Lung (tissue), 12 donors: ENCODE results near the gene PDE9A. TPM values are rescaled to one million over a fixed set of nuclear protein-coding genes. Genes with fewer than 3 reads are reported as not detected.

Experiments used
- ATAC-seq: fragments of 200-7000 bp; cut with Tn5 transposase; one replicate; pipeline ENCODE4 v1.9.1; 2020; ENCODE audit warnings: moderate number of reproducible peaks; ENCODE audit not compliant: insufficient read depth, low FRiP score
- DNase-seq, 3 donors: peaks; one replicate each; pipeline ENCODE4 v3.0.0-alpha.2; 2013 to 2017
- H3K27ac ChIP-seq, 2 donors: one replicate each; pipeline ENCODE4 v1.5.1; 2013; ENCODE audit warnings: mild to moderate bottlenecking in 2 of 2, moderate library complexity in 2 of 2, control low read depth in 1 of 2, inconsistent platforms in 1 of 2, low read depth in 1 of 2, low read length in 1 of 2
- H3K27me3 ChIP-seq, 3 donors: one replicate each; pipeline ENCODE4 v1.5.1; 2013; ENCODE audit warnings: low read length in 2 of 3; ENCODE audit not compliant: control insufficient read depth in 3 of 3, insufficient read depth in 3 of 3
- H3K36me3 ChIP-seq, 4 donors: one replicate each; pipeline ENCODE4 v1.5.1; 2013; ENCODE audit warnings: low read length in 4 of 4, mild to moderate bottlenecking in 1 of 4, moderate library complexity in 1 of 4; ENCODE audit not compliant: control insufficient read depth in 4 of 4, insufficient read depth in 4 of 4
- H3K4me1 ChIP-seq, 5 donors: one replicate each; pipeline ENCODE4 v1.5.1; 2013; ENCODE audit warnings: low read length in 5 of 5, mild to moderate bottlenecking in 2 of 5, moderate library complexity in 1 of 5; ENCODE audit not compliant: control insufficient read depth in 5 of 5, insufficient read depth in 5 of 5
- H3K4me3 ChIP-seq: one replicate; pipeline ENCODE4 v1.5.1; 2013; ENCODE audit warnings: mild to moderate bottlenecking, control low read depth, moderate library complexity
- H3K9ac ChIP-seq, 2 donors: one replicate each; pipeline ENCODE4 v1.5.1; 2013; ENCODE audit warnings: low read length in 2 of 2, control low read depth in 1 of 2; ENCODE audit not compliant: insufficient read depth in 1 of 2
- H3K9me3 ChIP-seq, 4 donors: one replicate each; pipeline ENCODE4 v1.5.1; 2013; ENCODE audit warnings: low read length in 3 of 4, mild to moderate bottlenecking in 1 of 4, moderate library complexity in 1 of 4; ENCODE audit not compliant: control insufficient read depth in 4 of 4, insufficient read depth in 3 of 4
- WGBS, 2 donors: extraction: QIAGEN DNeasy Blood & Tissue Kit; methylation state at CpG; one replicate each; pipeline ENCODE4 v1.1.7; 2013; 5-methylcytosine and 5-hydroxymethylcytosine counted together
- polyA plus RNA-seq, 2 donors: library from polyadenylated mRNA; stranded (reverse); fragments of 200-250 nt; gene quantifications; one replicate each; pipeline ENCODE4 v1.2.1, GENCODE V29; 2013
- total RNA-seq, 2 donors: library from RNA; depleted of rRNA in 1 of 2; stranded (reverse); fragments of >200 nt in 1 of 2; gene quantifications; one replicate each; pipeline ENCODE4 v1.2.1, GENCODE V29; 2014 to 2021
- TF ChIP-seq, protein P1 (sequence below): IDR thresholded peaks from 2 replicates; pipeline ENCODE4 v1.5.1; 2012; ENCODE audit warnings: mild to moderate bottlenecking; ENCODE audit errors: control extremely low read depth, extremely low read depth
- donor health status: control.
- donor health status: control.
- donor health status: Bipolar disorder and iron deficiency.
- donor health status: healthy.
- donor health status: DM: yes; HTN: yes; CAD: no.

The PDE9A gene
- total and polyA plus RNA-seq, 4 donors, result 5.3 to 17.0 (median 6.9) TPM

DNA sequence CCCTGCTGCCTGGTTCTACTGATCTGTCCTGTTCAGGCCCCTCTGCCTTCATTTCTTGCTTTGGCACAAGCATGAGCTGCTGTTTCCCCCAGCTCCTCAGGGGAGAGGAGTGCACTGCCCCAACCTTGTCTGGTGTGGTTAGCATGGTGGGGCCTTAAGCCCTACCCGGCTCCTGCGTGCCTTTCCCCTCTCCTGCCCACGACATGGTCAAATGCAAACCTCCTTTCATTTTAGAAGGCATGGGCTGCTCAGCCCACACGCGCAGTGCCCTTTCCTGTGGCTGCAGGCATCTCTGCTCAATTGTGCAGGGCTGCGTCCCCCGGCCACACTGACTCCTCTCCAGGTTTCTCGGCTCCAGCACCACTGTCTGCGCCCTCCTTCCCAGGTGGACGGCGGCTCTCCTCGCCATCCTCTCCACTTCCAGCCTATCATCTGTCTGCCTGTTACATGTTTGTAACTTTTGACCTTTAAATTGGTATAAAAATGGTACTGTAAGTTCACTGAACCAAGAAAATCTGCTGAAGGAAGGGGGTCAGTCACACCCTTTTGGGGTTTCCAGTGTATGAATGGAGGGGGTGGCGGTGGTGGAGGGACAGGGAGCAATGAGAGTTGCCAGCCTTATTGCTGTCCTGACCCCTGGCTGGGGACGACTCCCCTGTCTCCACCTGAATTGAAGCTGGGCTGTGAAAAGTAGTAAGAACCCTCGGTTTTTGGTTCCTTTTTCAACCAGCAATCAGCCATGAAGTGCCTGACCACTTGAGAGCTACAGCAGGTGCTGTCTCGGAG lies 5.1 kb downstream of the PDE9A start:
- Histone ChIP-seq H3K36me3 (peaks cover 0 to 8% (median 0%) of the 10 kb centered on the region in 4 donors), H3K27me3 (no peaks in the 10 kb centered on the region), H3K9ac (no peak overlapping the region), H3K4me1 (peaks cover 0 to 22% (median 6%) of the 10 kb centered on the region in 5 donors), H3K27ac (no peak overlapping the region), H3K4me3 (no peak overlapping the region), H3K9me3 (peaks cover 0 to 7% (median 0%) of the 10 kb centered on the region in 4 donors)
- 90 to 91% methylated on average over 16 of the region's 16 CpGs for WGBS, 2 donors
- no peak for DNase-seq
- no peak for ATAC-seq
- TF ChIP-seq, protein P1, sequence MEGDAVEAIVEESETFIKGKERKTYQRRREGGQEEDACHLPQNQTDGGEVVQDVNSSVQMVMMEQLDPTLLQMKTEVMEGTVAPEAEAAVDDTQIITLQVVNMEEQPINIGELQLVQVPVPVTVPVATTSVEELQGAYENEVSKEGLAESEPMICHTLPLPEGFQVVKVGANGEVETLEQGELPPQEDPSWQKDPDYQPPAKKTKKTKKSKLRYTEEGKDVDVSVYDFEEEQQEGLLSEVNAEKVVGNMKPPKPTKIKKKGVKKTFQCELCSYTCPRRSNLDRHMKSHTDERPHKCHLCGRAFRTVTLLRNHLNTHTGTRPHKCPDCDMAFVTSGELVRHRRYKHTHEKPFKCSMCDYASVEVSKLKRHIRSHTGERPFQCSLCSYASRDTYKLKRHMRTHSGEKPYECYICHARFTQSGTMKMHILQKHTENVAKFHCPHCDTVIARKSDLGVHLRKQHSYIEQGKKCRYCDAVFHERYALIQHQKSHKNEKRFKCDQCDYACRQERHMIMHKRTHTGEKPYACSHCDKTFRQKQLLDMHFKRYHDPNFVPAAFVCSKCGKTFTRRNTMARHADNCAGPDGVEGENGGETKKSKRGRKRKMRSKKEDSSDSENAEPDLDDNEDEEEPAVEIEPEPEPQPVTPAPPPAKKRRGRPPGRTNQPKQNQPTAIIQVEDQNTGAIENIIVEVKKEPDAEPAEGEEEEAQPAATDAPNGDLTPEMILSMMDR, result no peak

DNA sequence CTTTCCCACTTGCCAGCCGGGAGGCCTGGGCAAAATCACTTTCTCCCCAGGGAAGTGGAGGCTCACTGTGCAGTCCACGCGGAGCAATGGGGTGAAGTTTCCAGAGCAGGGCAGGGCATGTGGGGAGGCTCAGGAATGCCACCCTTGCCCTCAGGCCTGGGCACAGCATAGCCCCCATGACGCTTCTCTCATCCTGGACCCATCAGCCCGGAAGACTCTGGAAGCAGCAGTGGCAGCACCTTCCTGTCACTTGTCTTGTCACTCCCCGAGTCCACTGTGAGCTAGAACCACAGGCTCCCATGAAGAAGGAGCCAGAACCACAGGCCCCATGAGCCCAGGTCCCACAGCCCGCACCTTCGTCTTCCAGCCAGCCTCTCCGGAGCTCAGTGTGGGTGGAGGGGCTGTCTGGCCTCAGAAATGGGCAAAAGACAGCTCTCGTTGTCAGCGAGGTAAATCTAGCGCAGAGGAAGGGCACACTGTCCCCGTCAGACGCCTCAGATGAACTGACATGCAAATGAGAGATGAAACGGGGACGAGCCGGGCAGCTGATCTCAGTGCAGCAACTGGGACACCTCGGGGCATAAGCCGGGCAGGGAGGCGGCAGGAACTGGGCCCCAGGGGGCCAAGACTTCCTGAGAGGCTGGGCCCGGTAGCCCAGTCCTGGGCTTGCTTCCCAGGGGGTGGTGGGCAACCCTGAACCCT lies 6.1 kb downstream of the PDE9A start:
- no peak overlapping the region for H3K27ac ChIP-seq
- TF ChIP-seq, protein P1, result no peak
- peaks cover 0 to 8% (median 0%) of the 10 kb centered on the region in 4 donors for H3K36me3 ChIP-seq
- no peak overlapping the region for H3K9ac ChIP-seq
- 64 to 72% methylated on average over 21 of the region's 21 CpGs for WGBS, 2 donors
- H3K9me3 ChIP-seq, result peaks cover 0 to 7% (median 0%) of the 10 kb centered on the region in 4 donors
- H3K4me1 ChIP-seq, result peaks cover 0 to 20% (median 6%) of the 10 kb centered on the region in 5 donors
- DNase-seq, result no peak
- no peak for ATAC-seq
- no peaks in the 10 kb centered on the region for H3K27me3 ChIP-seq
- H3K4me3 ChIP-seq, result no peak overlapping the region

DNA sequence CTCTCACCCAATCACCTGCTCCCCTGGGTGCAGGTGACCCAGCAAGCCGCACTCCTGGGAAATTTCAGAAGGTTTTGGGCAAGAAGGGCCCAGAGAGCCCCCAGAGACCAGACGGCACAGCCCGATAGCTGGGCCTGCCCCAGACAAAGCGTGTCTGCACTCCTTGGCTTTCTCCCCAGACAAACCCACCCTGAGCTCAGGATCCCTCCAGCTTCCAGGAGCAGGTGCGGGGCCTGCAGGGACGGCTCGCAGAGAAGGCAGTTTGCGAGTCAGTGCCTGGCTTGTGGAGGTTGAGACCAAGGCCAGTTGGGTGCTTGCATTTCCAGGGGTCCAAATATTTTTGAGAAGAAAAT lies 6.7 kb downstream of the PDE9A start:
- TF ChIP-seq, protein P1, result no peak
- H3K27me3 ChIP-seq, result no peaks in the 10 kb centered on the region
- no peak for DNase-seq
- no peak overlapping the region for H3K9ac ChIP-seq
- 94 to 95% methylated on average over 8 of the region's 8 CpGs for WGBS, 2 donors
- H3K4me1 ChIP-seq, result peaks cover 0 to 15% (median 2%) of the 10 kb centered on the region in 5 donors
- peaks cover 0 to 7% (median 0%) of the 10 kb centered on the region in 4 donors for H3K9me3 ChIP-seq
- no peak for ATAC-seq
- no peak overlapping the region for H3K4me3 ChIP-seq
- peaks cover 0 to 8% (median 0%) of the 10 kb centered on the region in 4 donors for H3K36me3 ChIP-seq
- no peak overlapping the region for H3K27ac ChIP-seq
